IMR-90 (cell line): ENCODE data around the gene TENM4.

Experiments used
- BHLHE40 ChIP-seq: fragments of 150-350 bp; IDR thresholded peaks from 2 replicates; pipeline ENCODE4 v1.6.1; 2016; ENCODE audit warnings: mild to moderate bottlenecking, low read depth, low read length
- MAFK ChIP-seq: IDR thresholded peaks from 2 replicates; pipeline ENCODE4 v1.6.1; 2012; ENCODE audit warnings: low read depth, low read length, improper control_type of control experiment
- POLR2A ChIP-seq: IDR thresholded peaks from 2 replicates; pipeline ENCODE4 v1.6.1; 2012; ENCODE audit warnings: mild to moderate bottlenecking, low read depth, low read length
- SMC3 ChIP-seq: fragments of 150-350 bp; IDR thresholded peaks from 2 replicates; pipeline ENCODE4 v1.6.1; 2016; ENCODE audit warnings: low read depth, mild to moderate bottlenecking, antibody characterized with exemption, low read length, moderate library complexity
- TF ChIP-seq, protein P1 (sequence below): fragments of 150-350 bp; IDR thresholded peaks from 2 replicates; pipeline ENCODE4 v1.6.1; 2017; ENCODE audit warnings: mild to moderate bottlenecking, antibody characterized with exemption, low read length, low read depth
- TF ChIP-seq, protein P2 (sequence below): conservative IDR thresholded peaks from 2 replicates; pipeline ENCODE4 v1.5.1; 2012; ENCODE audit warnings: mild to moderate bottlenecking, low read depth, low read length, improper control_type of control experiment

DNA sequence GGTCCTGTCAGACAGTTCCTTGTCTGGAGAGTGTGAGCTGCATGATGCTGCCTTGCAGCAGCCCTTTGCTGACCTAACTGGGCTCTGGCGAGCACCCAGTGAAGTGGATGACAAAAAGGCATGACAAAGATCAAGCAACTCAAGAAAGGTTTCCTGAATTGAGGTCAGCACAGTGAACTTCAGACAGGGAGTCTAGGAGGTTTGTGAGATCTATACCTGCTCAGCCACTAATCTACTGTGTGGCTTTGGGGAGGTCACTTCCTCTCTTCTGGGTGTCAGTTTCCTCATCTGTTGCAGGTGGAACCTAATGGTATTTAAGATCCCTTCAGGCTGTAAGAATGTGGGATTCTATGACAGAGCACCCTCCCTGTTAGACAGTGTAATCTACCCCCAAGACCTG is 652.3 kb downstream of the TENM4 start:
- TF ChIP-seq MAFK (no peak), BHLHE40 (no peak), POLR2A (no peak), SMC3 (no peak)
- TF ChIP-seq, protein P1, sequence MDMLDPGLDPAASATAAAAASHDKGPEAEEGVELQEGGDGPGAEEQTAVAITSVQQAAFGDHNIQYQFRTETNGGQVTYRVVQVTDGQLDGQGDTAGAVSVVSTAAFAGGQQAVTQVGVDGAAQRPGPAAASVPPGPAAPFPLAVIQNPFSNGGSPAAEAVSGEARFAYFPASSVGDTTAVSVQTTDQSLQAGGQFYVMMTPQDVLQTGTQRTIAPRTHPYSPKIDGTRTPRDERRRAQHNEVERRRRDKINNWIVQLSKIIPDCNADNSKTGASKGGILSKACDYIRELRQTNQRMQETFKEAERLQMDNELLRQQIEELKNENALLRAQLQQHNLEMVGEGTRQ: no peak
- TF ChIP-seq, protein P2, sequence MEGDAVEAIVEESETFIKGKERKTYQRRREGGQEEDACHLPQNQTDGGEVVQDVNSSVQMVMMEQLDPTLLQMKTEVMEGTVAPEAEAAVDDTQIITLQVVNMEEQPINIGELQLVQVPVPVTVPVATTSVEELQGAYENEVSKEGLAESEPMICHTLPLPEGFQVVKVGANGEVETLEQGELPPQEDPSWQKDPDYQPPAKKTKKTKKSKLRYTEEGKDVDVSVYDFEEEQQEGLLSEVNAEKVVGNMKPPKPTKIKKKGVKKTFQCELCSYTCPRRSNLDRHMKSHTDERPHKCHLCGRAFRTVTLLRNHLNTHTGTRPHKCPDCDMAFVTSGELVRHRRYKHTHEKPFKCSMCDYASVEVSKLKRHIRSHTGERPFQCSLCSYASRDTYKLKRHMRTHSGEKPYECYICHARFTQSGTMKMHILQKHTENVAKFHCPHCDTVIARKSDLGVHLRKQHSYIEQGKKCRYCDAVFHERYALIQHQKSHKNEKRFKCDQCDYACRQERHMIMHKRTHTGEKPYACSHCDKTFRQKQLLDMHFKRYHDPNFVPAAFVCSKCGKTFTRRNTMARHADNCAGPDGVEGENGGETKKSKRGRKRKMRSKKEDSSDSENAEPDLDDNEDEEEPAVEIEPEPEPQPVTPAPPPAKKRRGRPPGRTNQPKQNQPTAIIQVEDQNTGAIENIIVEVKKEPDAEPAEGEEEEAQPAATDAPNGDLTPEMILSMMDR: no peak
